ENCODE results near the gene HELB.

DNA sequence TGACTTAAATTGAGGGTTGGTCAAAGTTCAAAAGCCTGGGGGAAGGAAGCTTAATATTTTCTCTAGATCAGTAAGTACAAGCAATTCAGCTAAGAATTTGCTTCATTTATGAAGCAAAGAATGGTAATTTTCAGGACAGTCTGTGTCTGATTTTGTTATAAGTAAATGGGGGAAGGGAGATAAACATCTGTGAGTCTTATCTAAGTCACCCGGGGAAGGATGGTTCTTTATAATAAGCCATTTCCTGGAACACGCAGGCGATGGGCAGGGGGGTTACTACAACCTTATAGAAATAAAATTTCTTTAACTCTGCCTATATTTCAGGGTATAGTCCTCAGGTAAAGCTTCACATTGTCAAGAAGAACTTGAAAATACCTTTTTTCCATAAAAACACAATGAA, 42.9 kb downstream of the HELB start:
- TF ChIP-seq POLR2A (IDR thresholded peaks at IDR 0.05; ENCODE audit: borderline replicate concordance, extremely low read depth, insufficient read depth, insufficient read length) (no peak), ZNF274 (IDR thresholded peaks at IDR 0.05; ENCODE audit: low read depth, low read length) (no peak), EZH2 (IDR thresholded peaks at IDR 0.05) (no peak), YY1 (IDR thresholded peaks at IDR 0.05; ENCODE audit: extremely low read depth, insufficient replicate concordance, low read depth, low read length) (no peak), EGR1 (IDR thresholded peaks at IDR 0.05; ENCODE audit: low read depth) (no peak), TCF7L2 (IDR thresholded peaks at IDR 0.05; ENCODE audit: borderline replicate concordance, extremely low read depth, insufficient read depth, insufficient read length) (no peak), POLR2AphosphoS5 (IDR thresholded peaks at IDR 0.05; ENCODE audit: low read depth, low read length) (no peak), SRF (IDR thresholded peaks at IDR 0.05; ENCODE audit: low read depth) (no peak)
- TF ChIP-seq, protein P1, sequence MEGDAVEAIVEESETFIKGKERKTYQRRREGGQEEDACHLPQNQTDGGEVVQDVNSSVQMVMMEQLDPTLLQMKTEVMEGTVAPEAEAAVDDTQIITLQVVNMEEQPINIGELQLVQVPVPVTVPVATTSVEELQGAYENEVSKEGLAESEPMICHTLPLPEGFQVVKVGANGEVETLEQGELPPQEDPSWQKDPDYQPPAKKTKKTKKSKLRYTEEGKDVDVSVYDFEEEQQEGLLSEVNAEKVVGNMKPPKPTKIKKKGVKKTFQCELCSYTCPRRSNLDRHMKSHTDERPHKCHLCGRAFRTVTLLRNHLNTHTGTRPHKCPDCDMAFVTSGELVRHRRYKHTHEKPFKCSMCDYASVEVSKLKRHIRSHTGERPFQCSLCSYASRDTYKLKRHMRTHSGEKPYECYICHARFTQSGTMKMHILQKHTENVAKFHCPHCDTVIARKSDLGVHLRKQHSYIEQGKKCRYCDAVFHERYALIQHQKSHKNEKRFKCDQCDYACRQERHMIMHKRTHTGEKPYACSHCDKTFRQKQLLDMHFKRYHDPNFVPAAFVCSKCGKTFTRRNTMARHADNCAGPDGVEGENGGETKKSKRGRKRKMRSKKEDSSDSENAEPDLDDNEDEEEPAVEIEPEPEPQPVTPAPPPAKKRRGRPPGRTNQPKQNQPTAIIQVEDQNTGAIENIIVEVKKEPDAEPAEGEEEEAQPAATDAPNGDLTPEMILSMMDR (IDR thresholded peaks at IDR 0.05 in 2 of 3, conservative IDR thresholded peaks at IDR 0.05 in 1 of 3; ENCODE audit: borderline replicate concordance in 1 of 3, insufficient read depth in 1 of 3, low read depth in 2 of 3, low read length in 2 of 3), result no peak
- TF ChIP-seq, protein P2, sequence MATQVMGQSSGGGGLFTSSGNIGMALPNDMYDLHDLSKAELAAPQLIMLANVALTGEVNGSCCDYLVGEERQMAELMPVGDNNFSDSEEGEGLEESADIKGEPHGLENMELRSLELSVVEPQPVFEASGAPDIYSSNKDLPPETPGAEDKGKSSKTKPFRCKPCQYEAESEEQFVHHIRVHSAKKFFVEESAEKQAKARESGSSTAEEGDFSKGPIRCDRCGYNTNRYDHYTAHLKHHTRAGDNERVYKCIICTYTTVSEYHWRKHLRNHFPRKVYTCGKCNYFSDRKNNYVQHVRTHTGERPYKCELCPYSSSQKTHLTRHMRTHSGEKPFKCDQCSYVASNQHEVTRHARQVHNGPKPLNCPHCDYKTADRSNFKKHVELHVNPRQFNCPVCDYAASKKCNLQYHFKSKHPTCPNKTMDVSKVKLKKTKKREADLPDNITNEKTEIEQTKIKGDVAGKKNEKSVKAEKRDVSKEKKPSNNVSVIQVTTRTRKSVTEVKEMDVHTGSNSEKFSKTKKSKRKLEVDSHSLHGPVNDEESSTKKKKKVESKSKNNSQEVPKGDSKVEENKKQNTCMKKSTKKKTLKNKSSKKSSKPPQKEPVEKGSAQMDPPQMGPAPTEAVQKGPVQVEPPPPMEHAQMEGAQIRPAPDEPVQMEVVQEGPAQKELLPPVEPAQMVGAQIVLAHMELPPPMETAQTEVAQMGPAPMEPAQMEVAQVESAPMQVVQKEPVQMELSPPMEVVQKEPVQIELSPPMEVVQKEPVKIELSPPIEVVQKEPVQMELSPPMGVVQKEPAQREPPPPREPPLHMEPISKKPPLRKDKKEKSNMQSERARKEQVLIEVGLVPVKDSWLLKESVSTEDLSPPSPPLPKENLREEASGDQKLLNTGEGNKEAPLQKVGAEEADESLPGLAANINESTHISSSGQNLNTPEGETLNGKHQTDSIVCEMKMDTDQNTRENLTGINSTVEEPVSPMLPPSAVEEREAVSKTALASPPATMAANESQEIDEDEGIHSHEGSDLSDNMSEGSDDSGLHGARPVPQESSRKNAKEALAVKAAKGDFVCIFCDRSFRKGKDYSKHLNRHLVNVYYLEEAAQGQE (IDR thresholded peaks at IDR 0.05; ENCODE audit: low read depth), result no peak
- TF ChIP-seq, protein P3, sequence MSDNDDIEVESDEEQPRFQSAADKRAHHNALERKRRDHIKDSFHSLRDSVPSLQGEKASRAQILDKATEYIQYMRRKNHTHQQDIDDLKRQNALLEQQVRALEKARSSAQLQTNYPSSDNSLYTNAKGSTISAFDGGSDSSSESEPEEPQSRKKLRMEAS (IDR thresholded peaks at IDR 0.05), result no peak

Data from HCT116 (cell line).